Vagina (tissue), 2 donors: Measurements from ENCODE around the gene SEMA6D. TPM values are rescaled to one million over a fixed set of nuclear protein-coding genes. Genes with fewer than 3 reads are reported as not detected.
A peak's percentile ranks its signal among the peaks of the same experiment; 100 is the strongest.
"Not testable (repeated sequence)": the region's sequence is repeated elsewhere in the genome, so short reads cannot be mapped to it uniquely, and the experiment has no call there.

Experiments used
- DNase-seq, 2 donors: peaks; one replicate each; pipeline ENCODE4 v3.0.0-alpha.2; 2017; ENCODE audit errors: extremely low spot score in 2 of 2
- H3K27ac ChIP-seq: fragments of 200-600 bp; sonication (generic); one replicate; pipeline ENCODE4 v1.5.1; 2019
- H3K27me3 ChIP-seq: fragments of 200-600 bp; sonication (generic); one replicate; pipeline ENCODE4 v1.5.1; 2019
- H3K36me3 ChIP-seq, 2 donors: fragments of 200-600 bp; sonication (generic); one replicate each; pipeline ENCODE4 v1.5.1; 2017 to 2019
- H3K4me1 ChIP-seq: fragments of 200-600 bp; sonication (generic); one replicate; pipeline ENCODE4 v1.5.1; 2019
- H3K4me3 ChIP-seq, 2 donors: fragments of 200-600 bp; sonication (generic); 1 replicate in 1 of 2; 2 replicates in 1 of 2; pipeline ENCODE4 v1.5.1; 2016 to 2019
- H3K9me3 ChIP-seq: fragments of 200-600 bp; sonication (generic); one replicate; pipeline ENCODE4 v1.5.1; 2019
- POLR2A ChIP-seq, 2 donors: fragments of 450-650 bp; IDR thresholded peaks; one replicate each; pipeline ENCODE4 v1.6.1; 2017; ENCODE audit warnings: antibody characterized with exemption in 2 of 2, mild to moderate bottlenecking in 2 of 2, moderate library complexity in 2 of 2
- POLR2AphosphoS5 ChIP-seq, 2 donors: sonication (generic); formaldehyde crosslinking; IDR thresholded peaks; one replicate each; pipeline ENCODE4 v1.9.0; 2017; ENCODE audit warnings: antibody characterized with exemption in 2 of 2, mild to moderate bottlenecking in 2 of 2, low read depth in 1 of 2; ENCODE audit not compliant: insufficient read depth in 1 of 2
- intact Hi-C: fragments of 100-400 bp; cut with DNase I; formaldehyde crosslinking; loops from one replicate; pipeline ENCODE4 v1.15.1; 2023
- total RNA-seq: library from RNA; depleted of rRNA; stranded (reverse); fragments of >200 nt; gene quantifications from one replicate; pipeline ENCODE4 v1.2.3, GENCODE V29; 2016
- TF ChIP-seq, protein P1 (sequence below), 3 experiments: fragments of 450-650 bp in 2 of 3; fragments of 200-600 bp in 1 of 3; sonication (generic) in 1 of 3; IDR thresholded peaks; one replicate each; pipeline ENCODE4 v1.5.1; 2017 to 2019; ENCODE audit warnings: antibody characterized with exemption in 3 of 3, mild to moderate bottlenecking in 2 of 3, moderate library complexity in 2 of 3

SEMA6D gene
- total RNA-seq, 1 donor from 2014 or later: 34.9 TPM

DNA sequence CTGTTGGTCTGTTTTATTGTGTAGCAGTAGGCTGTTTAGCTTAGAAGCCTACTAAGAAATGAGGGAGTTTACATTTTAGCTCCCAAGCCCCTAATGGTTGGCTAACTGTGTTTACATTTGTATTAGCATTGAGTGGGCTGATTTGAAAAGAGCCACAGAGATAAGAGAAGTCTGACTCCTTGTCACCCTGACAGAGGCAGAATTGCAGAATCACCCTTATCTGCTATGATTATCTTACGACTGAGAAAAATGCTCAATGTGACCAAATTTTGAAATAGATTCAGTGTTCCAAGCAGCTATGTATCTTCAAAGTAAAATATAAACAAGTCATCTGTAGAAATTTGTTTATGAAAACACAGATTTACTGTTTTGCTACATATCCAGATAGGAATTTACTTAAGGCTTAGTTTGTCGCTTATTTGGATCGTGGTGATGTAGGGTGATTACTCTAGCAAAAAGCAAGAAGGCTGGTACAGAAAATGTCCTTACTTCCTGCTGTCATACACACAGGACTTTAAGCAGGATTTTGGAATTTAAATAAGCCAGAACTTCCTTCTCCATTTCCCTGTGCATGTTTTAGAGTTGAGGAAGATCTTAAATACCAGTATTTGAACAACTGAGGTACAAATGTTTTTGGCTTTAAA is 19.0 kb downstream of the SEMA6D start:
- Histone ChIP-seq H3K27ac (peak overlapping the region; percentile 49), H3K36me3 (no peaks in the 10 kb centered on the region), H3K27me3 (no peaks in the 10 kb centered on the region), H3K4me1 (peaks cover 41% of the 10 kb centered on the region), H3K9me3 (no peaks in the 10 kb centered on the region), H3K4me3 (no peak overlapping the region)
- DNase-seq: no peak
- no peak for TF ChIP-seq POLR2AphosphoS5 (IDR thresholded peaks at IDR 0.05; ENCODE audit: insufficient read depth in 1 of 2, low read depth in 1 of 2)
- TF ChIP-seq, protein P1, sequence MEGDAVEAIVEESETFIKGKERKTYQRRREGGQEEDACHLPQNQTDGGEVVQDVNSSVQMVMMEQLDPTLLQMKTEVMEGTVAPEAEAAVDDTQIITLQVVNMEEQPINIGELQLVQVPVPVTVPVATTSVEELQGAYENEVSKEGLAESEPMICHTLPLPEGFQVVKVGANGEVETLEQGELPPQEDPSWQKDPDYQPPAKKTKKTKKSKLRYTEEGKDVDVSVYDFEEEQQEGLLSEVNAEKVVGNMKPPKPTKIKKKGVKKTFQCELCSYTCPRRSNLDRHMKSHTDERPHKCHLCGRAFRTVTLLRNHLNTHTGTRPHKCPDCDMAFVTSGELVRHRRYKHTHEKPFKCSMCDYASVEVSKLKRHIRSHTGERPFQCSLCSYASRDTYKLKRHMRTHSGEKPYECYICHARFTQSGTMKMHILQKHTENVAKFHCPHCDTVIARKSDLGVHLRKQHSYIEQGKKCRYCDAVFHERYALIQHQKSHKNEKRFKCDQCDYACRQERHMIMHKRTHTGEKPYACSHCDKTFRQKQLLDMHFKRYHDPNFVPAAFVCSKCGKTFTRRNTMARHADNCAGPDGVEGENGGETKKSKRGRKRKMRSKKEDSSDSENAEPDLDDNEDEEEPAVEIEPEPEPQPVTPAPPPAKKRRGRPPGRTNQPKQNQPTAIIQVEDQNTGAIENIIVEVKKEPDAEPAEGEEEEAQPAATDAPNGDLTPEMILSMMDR (IDR thresholded peaks at IDR 0.05): no peak
- no peak for TF ChIP-seq POLR2A (IDR thresholded peaks at IDR 0.05)
- intact Hi-C loops: no loop called here

DNA sequence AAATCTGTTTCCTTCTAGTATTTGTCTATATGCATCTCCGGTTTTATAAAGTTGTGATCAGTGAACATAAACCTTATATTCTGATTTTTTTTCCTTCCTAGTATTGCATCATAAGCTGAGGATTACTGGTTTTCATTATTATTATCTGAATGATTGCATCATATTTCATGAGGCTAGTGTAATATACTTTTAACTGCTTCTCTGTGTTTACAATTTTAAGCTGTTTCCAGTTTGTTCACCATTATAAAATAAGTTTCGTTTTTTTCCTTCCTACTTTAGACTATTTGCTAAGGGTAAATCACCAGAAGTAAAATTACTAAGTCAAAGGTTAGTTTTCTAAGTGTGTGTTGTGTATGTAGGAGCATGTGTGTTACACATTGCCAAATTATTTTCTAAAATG is 20.2 kb downstream of the SEMA6D start:
- intact Hi-C loops: no loop called here
- DNase-seq: no peak
- Histone ChIP-seq H3K36me3 (no peaks in the 10 kb centered on the region), H3K4me1 (peaks cover 41% of the 10 kb centered on the region), H3K9me3 (no peaks in the 10 kb centered on the region), H3K27me3 (no peaks in the 10 kb centered on the region), H3K4me3 (no peak overlapping the region), H3K27ac (no peak overlapping the region)
- TF ChIP-seq POLR2A (IDR thresholded peaks at IDR 0.05) (no peak), POLR2AphosphoS5 (IDR thresholded peaks at IDR 0.05; ENCODE audit: insufficient read depth in 1 of 2, low read depth in 1 of 2) (no peak)
- TF ChIP-seq, protein P1 (IDR thresholded peaks at IDR 0.05): no peak

DNA sequence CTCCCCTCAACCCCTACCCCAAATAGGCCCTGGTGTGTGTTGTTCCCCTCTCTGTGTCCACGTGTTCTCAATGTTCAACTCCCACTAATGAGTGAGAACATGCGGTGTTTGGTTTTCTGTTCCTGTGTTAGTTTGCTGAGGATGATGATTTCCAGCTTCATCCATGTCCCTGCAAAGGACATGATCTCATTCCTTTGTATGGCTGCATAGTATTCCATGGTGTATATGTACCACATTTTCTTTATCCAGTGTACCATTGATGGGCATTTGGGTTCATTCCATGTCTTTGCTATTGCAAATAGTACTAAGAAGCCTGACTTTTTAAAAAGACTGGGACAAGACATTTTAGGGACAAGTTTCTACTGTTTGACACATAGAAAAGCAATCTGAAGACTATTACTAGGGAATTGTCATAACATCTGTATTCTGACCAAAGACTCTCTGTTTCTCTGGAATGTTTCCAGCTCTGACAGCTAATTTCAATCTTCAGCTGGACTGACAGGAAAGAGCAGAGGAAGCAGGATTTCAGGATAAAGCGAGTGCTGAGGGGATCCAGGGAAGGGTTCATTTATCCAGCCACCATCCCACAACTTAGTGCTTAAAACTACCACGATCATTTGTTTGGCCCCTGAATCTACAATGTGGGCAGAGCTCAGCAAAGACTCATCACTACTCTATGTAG is 21.0 kb downstream of the SEMA6D start:
- H3K27me3 ChIP-seq, H3K4me3 ChIP-seq, intact Hi-C loops, H3K36me3 ChIP-seq, H3K9me3 ChIP-seq, DNase-seq: not testable (repeated sequence)
- Histone ChIP-seq H3K27ac (peak overlapping the region; percentile 3), H3K4me1 (peaks cover 41% of the 10 kb centered on the region)

DNA sequence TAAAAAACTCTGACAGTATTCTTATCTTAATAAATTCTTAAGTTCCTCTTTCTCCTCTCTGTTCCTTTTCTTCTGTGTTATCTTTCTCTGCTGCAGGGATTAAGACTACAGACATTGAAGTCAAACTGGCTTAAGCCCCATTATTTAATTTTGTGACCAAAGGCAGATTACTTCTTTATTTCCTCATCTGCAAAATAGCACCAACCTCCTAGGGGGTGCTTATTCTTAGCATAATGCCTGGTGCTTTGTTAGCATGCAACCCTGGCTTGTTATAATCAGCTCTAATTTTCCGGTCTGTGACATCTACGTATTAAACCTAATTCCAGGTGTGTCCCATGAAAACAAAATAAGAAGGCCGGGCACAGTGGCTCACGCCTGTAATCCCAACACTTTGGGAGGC is 23.8 kb downstream of the SEMA6D start:
- Histone ChIP-seq H3K36me3 (peaks cover 0 to 5% of the 10 kb centered on the region in 2 donors), H3K27me3 (no peaks in the 10 kb centered on the region), H3K27ac (no peak overlapping the region), H3K9me3 (no peaks in the 10 kb centered on the region), H3K4me1 (peaks cover 28% of the 10 kb centered on the region), H3K4me3 (no peak overlapping the region)
- DNase-seq: no peak
- intact Hi-C loops: no loop called here
- TF ChIP-seq POLR2A (IDR thresholded peaks at IDR 0.05): no peak
- TF ChIP-seq POLR2AphosphoS5 (IDR thresholded peaks at IDR 0.05; ENCODE audit: insufficient read depth in 1 of 2, low read depth in 1 of 2): no peak
- TF ChIP-seq, protein P1 (IDR thresholded peaks at IDR 0.05): no peak

DNA sequence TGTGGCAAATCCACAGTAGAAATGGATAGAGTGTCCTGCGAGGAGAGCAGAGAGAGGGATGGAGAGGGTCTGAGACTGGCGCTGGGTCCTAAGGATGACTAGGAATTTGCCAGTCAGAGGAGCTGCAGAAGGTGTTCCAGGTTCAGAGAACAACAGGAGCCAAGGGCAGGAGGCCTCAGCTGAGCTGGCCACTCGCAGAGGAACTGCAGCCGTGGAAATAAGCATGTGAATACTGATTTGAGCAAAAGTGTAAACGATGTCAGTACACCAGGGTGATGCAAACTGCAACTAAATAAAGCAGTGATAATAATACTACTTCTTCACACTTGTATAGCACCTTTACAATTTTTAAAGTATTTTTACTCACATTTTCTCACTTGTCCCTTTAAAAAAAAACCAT is 24.6 kb downstream of the SEMA6D start:
- H3K27me3 ChIP-seq: no peaks in the 10 kb centered on the region
- H3K27ac ChIP-seq: no peak overlapping the region
- H3K4me3 ChIP-seq: no peak overlapping the region
- TF ChIP-seq, protein P1 (IDR thresholded peaks at IDR 0.05): no peak
- no peak for TF ChIP-seq POLR2AphosphoS5 (IDR thresholded peaks at IDR 0.05; ENCODE audit: insufficient read depth in 1 of 2, low read depth in 1 of 2)
- no peak for TF ChIP-seq POLR2A (IDR thresholded peaks at IDR 0.05)
- no peaks in the 10 kb centered on the region for H3K9me3 ChIP-seq
- no peak for DNase-seq
- intact Hi-C loops: no loop called here
- H3K4me1 ChIP-seq: peaks cover 20% of the 10 kb centered on the region
- peaks cover 0 to 5% of the 10 kb centered on the region in 2 donors for H3K36me3 ChIP-seq
